ENCODE data around the gene NARS2.

NARS2 gene

DNA sequence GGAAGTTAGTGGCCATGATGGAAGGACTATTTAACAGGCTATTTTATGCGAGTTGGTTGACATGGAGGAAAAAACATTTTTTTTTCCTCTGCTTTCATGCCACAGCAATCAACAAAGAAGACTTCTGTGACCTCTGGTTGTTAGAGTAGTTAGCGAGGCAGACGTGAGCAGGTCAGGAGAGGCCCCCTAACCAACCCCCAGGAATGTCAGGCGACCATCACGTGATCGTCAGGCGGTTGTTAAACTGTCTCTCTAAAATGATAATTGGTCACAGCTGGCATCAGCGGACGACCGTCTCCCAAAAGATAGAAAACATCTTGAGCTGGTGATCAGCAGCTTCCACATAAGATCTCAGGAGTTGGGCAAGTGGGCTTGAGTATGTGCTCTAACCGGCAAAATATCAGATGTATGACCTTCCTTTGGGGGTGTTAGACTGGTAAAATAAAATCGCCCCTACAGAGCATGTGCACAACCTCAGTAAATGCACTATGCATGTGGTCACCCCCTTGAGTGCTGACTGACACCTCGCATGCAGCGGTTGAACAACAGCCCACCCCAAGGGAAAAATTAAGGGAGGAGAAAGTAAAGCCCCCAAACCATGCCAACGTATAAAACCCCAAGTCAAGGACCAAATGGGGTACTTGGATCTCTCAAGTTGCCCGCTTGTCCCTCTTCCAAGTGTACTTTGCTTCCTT is 20.9 kb upstream of the NARS2 start:
- ATAC-seq (no peak), DNase-seq (no peak)
- Mint-ChIP-seq H3K4me1 (no peaks in the 10 kb centered on the region), H3K36me3 (ENCODE audit: low read depth) (no peaks in the 10 kb centered on the region), H3K4me3 (no peak overlapping the region), H3K27me3 (peaks cover 4% of the 10 kb centered on the region), H3K9me3 (no peaks in the 10 kb centered on the region), H3K27ac (no peak overlapping the region)

DNA sequence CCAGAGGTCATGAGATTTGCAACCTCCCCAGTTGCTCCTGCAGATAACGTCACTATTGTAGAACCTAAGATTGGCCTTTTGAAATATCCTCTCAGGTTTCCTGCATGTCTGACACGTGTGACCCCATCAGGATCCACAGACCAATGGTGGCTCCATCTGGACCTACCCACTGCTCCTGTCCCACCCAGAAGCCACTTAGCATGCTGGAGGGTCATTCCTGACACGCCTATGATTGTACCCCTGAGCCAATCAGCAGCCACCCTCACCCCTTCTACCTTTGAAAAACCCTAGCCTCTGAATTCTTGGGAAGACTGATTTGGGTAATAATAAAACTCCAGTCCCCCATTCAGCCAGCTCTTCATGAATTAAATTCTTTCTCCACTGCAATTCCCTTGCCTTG is 20.1 kb upstream of the NARS2 start:
- DNase-seq = no peak
- Mint-ChIP-seq H3K9me3 (no peaks in the 10 kb centered on the region), H3K36me3 (ENCODE audit: low read depth) (no peaks in the 10 kb centered on the region), H3K4me1 (no peaks in the 10 kb centered on the region), H3K27ac (no peak overlapping the region), H3K27me3 (peaks cover 4% of the 10 kb centered on the region), H3K4me3 (no peak overlapping the region)
- ATAC-seq = no peak

DNA sequence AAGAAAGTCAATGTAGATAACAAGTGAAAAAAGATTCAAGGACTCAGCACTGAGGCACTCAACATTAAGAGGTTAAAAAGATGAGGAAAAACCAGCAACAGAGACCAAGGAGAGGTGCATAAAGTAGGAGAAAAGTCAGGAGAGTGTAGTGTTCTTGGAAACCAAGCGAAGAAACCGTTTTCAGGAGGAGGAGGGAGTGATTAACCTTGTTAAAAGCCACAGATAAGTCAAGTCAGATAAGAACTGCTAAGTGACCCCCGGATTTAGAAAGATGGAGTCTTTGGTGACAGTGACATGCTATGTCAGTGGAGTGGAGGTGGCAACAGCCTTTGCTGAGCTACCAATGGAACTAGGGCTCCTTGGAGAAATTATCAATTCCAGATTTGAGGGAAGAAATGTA is 13.9 kb upstream of the NARS2 start:
- no peaks in the 10 kb centered on the region for H3K36me3 Mint-ChIP-seq (ENCODE audit: low read depth)
- no peak overlapping the region for H3K4me3 Mint-ChIP-seq
- ATAC-seq = no peak
- H3K27ac Mint-ChIP-seq = no peak overlapping the region
- H3K27me3 Mint-ChIP-seq = peaks cover 12% of the 10 kb centered on the region
- H3K9me3 Mint-ChIP-seq = peaks cover 12% of the 10 kb centered on the region
- no peak for DNase-seq
- H3K4me1 Mint-ChIP-seq = no peaks in the 10 kb centered on the region

DNA sequence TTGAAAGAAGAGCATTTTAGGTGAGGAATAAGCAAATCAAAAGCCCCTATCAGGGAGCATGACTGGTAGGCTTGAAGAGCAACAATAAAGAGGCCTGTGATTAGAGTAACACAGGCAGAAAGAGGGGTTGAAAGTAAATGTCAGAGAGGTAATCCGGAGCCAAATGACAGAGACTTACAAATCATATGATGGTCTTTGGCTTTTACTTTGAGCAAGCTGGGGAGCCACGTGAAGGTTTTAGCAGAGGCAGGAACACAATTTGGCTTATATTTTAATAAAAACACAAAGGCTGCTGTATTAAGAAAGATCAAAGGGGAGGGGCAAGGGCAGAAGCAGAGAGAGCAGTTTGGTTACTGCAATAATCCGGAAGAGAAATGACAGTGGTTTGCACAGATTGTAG is 12.8 kb upstream of the NARS2 start:
- ATAC-seq = no peak
- no peak overlapping the region for H3K27ac Mint-ChIP-seq
- DNase-seq = no peak
- H3K36me3 Mint-ChIP-seq (ENCODE audit: low read depth) = peaks cover 4% of the 10 kb centered on the region
- peaks cover 12% of the 10 kb centered on the region for H3K27me3 Mint-ChIP-seq
- H3K9me3 Mint-ChIP-seq = peaks cover 20% of the 10 kb centered on the region
- no peak overlapping the region for H3K4me3 Mint-ChIP-seq
- no peaks in the 10 kb centered on the region for H3K4me1 Mint-ChIP-seq

DNA sequence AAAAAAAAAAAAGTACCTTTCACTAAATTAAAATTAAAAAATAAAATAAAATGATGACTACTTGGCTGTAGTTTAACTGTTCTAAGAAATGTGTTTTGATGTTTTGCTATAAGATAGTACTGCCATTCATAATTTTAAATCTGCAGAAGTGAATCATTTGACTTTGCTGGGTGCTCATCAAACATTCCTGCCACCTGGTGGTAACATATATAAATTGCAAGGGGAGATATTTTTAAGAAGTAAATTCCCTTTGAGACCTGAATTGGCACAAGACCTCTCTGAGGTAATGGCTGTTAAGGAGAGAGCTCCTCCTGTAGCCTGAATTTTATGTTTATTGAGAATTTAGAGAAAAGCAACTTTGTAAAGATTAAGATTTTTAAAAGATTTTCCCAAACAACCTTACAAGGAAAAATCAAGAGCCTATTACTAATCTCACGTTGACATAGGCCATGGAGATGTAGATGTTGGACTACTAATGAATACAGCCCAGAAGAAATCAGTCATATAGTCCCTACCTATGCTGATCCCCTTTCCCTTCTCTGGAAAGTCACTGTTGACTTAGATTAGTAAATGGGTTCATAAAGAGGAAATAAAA is 11.9 kb upstream of the NARS2 start:
- Mint-ChIP-seq H3K9me3 (peaks cover 20% of the 10 kb centered on the region), H3K27me3 (peaks cover 12% of the 10 kb centered on the region), H3K36me3 (ENCODE audit: low read depth) (peaks cover 4% of the 10 kb centered on the region), H3K4me3 (no peak overlapping the region), H3K27ac (no peak overlapping the region), H3K4me1 (no peaks in the 10 kb centered on the region)
- no peak for DNase-seq
- no peak for ATAC-seq

DNA sequence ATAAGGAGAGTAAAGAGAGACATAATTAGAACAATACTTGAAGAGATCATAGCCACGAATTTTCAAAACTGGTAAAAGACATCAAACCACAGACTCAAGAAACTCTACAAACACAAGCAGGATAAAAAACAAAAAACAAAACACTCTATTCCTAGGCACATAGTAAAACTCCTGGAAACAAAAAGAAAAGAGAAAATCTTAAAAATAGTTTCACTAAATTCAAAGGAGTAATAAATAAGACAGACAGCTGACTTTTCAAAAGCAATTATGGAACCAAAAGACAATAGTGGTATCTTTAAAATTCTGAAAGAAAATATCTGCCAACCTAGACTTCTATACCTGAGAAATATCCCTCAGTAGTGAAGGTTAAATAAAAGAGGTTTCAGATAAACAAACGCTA is 9.2 kb upstream of the NARS2 start:
- H3K27me3 Mint-ChIP-seq = peaks cover 12% of the 10 kb centered on the region
- peaks cover 4% of the 10 kb centered on the region for H3K36me3 Mint-ChIP-seq (ENCODE audit: low read depth)
- DNase-seq (no peak), ATAC-seq (no peak)
- no peak overlapping the region for H3K4me3 Mint-ChIP-seq
- H3K27ac Mint-ChIP-seq = no peak overlapping the region
- H3K4me1 Mint-ChIP-seq = no peaks in the 10 kb centered on the region
- H3K9me3 Mint-ChIP-seq = peaks cover 23% of the 10 kb centered on the region

DNA sequence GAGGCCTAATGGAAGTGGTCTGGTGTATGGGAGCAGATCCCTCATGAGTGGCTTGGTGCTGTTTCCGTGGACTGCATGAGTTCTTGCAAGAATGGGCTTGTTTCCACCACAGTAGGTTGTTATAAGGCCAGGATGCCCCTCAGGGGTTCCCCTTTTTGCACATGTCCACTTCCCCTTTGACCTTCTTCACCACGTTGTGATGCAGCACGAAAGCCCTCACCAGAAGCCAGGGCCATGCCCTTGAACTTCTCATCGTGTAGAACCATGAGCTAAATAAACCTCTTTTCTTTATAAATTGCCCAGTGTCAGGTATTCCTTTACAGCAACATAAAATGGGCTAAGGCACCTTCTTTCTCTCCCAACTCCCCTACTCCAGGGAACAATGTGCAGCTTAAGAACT is 2.8 kb upstream of the NARS2 start:
- Mint-ChIP-seq H3K36me3 (ENCODE audit: low read depth) (peaks cover 2% of the 10 kb centered on the region), H3K4me1 (peaks cover 23% of the 10 kb centered on the region), H3K4me3 (no peak overlapping the region), H3K27ac (no peak overlapping the region), H3K27me3 (no peaks in the 10 kb centered on the region), H3K9me3 (peaks cover 3% of the 10 kb centered on the region)
- DNase-seq (no peak), ATAC-seq (no peak)

DNA sequence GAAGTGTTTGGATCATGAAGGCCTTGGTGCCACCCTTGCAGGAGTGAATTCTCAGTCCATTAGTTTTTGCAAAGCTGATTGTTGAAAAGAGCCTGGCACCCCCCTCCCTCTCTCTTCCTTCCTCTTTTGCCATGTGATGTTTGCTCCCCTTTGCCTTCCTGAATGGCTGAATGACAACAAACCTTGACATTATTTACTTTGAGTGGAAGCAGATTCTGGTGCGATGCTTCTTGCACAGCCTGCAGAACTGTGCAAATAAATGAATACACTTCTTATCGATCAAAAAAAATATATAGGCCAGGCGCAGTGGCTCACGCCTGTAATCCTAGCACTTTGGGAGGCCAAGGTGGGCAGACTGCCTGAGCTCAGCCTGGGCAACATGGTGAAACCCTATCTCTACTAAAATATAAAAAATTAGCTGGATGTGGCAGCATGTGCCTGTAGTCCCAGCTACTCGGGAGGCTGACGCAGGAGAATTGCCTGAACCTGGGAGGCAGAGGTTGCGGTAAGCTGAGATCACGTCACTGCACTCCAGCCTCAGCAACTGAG is 2.0 kb upstream of the NARS2 start:
- no peaks in the 10 kb centered on the region for H3K27me3 Mint-ChIP-seq
- H3K9me3 Mint-ChIP-seq = peaks cover 3% of the 10 kb centered on the region

DNA sequence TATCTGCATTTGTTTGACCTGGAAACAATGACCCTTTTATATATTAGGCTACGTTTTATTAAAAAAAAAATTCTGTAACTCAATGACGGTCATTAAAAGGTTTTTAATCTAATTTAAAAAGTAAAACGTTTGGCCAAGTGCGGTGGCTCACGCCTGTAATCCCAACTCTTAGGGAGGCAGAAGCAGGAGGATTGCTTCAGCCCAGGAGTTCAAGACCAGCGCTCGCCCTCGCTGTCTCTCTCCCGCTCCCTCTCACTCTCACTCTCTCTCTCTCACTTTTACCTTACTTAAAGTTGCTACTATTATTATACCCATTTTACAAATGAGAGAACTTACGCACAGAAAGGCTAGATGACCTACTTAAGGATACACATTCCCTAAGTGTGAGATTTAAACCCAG is 814 bp upstream of the NARS2 start:
- peak overlapping the region; percentile 97 for H3K4me3 Mint-ChIP-seq
- H3K9me3 Mint-ChIP-seq = no peaks in the 10 kb centered on the region
- DNase-seq (no peak), ATAC-seq (no peak)
- peaks cover 14% of the 10 kb centered on the region for H3K36me3 Mint-ChIP-seq (ENCODE audit: low read depth)
- H3K27ac Mint-ChIP-seq = peak overlapping the region; percentile 54
- no peaks in the 10 kb centered on the region for H3K27me3 Mint-ChIP-seq
- peaks cover 31% of the 10 kb centered on the region for H3K4me1 Mint-ChIP-seq

More for the DNA sequence above, 2.0 kb upstream of the NARS2 start:
- ATAC-seq (no peak), DNase-seq (no peak)
- H3K27ac Mint-ChIP-seq = no peak overlapping the region
- peaks cover 3% of the 10 kb centered on the region for H3K36me3 Mint-ChIP-seq (ENCODE audit: low read depth)
- no peak overlapping the region for H3K4me3 Mint-ChIP-seq
- peaks cover 29% of the 10 kb centered on the region for H3K4me1 Mint-ChIP-seq

DNA sequence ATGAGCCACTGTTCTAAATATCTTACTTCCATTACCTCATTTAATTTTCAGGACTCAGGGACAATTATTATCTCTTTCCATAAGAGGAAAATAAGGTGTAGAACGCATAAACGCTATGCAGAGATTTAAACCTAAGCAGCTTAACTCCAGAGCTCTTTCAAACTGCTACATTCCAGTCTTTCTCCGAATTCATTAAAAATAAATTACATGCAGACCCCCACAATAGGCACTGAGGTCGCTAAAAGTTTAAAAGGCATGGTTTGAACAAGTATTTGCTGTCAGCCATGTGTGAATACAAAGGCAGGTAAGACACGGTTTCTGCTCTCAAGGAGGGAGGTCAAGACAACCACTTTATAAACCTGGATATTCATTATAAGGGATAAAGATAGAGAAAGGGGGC is 983 bp downstream of the NARS2 start:
- H3K27ac Mint-ChIP-seq = peak overlapping the region; percentile 97
- no peak for ATAC-seq
- H3K27me3 Mint-ChIP-seq = no peaks in the 10 kb centered on the region
- no peak for DNase-seq
- H3K4me1 Mint-ChIP-seq = peaks cover 31% of the 10 kb centered on the region
- H3K36me3 Mint-ChIP-seq (ENCODE audit: low read depth) = peaks cover 14% of the 10 kb centered on the region
- peak overlapping the region; percentile 97 for H3K4me3 Mint-ChIP-seq
- H3K9me3 Mint-ChIP-seq = no peaks in the 10 kb centered on the region

DNA sequence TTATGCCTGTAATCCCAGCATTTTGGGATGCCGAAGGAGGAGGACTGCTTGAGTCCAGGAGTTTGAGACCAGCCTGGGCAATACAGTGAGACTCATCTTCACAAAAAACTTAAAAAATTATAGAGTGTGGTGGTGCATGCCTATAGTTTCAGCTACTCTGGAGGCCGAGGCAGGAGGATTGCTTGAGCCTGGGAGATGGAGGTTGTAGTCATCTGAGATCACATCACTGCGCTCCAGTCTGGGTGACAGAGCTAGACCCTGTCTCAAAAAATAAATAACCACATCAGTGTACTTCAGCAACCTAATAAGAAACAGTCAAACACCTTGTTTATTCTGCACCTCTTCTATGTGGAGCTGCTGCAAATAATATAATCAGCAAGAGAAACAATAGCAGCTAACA is 1.4 kb downstream of the NARS2 start:
- no peak for DNase-seq
- peaks cover 31% of the 10 kb centered on the region for H3K4me1 Mint-ChIP-seq
- peaks cover 18% of the 10 kb centered on the region for H3K36me3 Mint-ChIP-seq (ENCODE audit: low read depth)
- ATAC-seq = no peak
- H3K27ac Mint-ChIP-seq = no peak overlapping the region
- peak overlapping the region; percentile 97 for H3K4me3 Mint-ChIP-seq
- no peaks in the 10 kb centered on the region for H3K27me3 Mint-ChIP-seq
- no peaks in the 10 kb centered on the region for H3K9me3 Mint-ChIP-seq

DNA sequence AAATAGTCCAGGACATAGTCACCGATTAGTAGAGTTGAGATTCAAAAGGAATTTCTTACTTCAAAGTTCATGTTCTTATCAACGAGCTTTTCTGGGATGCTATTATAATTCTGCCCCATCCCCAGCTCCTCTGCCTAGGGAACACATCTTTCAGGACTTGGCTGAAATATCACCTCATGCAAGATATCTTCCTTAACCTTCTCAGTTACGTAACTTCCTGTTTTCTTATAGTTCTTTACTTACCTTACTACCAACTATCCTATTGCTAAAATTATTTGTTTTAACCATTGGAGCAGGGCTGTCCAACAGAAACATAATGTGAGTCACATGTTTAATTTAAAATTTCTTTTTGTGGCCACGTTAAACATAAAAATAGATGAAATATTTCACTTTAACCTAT is 2.3 kb downstream of the NARS2 start:
- Mint-ChIP-seq H3K27ac (no peak overlapping the region), H3K27me3 (no peaks in the 10 kb centered on the region), H3K4me1 (peaks cover 31% of the 10 kb centered on the region), H3K36me3 (ENCODE audit: low read depth) (peaks cover 19% of the 10 kb centered on the region), H3K4me3 (peak overlapping the region; percentile 3), H3K9me3 (no peaks in the 10 kb centered on the region)
- DNase-seq (no peak), ATAC-seq (no peak)

DNA sequence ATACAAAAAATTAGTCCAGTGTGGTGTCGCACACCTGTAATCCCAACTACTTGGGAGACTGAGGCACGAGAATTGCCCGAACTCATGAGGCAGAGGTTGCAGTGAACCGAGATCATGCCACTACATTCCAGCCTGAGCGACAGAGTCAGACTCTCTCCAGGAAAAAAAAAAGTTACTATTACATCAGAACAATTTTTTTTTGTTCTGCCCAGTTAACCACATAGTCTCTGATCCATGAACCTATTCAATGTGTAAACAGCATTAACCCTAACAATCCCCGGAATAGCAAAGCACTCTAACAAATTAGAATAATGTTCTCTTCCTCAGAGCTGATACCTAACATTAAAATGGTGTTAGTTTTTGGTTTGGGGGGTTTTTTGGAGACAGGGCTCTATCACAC is 4.6 kb downstream of the NARS2 start:
- no peak for ATAC-seq
- H3K9me3 Mint-ChIP-seq = no peaks in the 10 kb centered on the region
- peaks cover 27% of the 10 kb centered on the region for H3K4me1 Mint-ChIP-seq
- H3K27ac Mint-ChIP-seq = no peak overlapping the region
- DNase-seq = no peak
- no peaks in the 10 kb centered on the region for H3K27me3 Mint-ChIP-seq
- H3K4me3 Mint-ChIP-seq = no peak overlapping the region
- peaks cover 28% of the 10 kb centered on the region for H3K36me3 Mint-ChIP-seq (ENCODE audit: low read depth)

DNA sequence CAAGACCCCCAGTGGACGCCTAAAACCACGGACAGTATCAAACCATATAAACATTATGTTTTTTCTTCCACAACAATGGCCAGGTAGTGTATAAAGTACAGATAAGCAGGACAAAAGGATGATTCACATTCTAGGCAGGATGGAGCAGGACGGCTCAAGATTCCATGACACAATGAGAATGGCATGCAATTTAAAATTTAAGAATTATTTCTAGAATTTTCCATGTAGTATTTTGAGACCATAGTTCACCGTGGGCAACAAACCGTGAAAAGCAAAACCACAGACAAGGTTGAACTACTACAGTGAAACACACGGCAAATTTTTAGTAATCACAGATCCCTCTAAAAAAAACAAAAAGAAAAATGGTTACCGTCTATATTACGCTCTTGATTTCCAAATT is 7.5 kb downstream of the NARS2 start:
- no peak for ATAC-seq
- H3K36me3 Mint-ChIP-seq (ENCODE audit: low read depth) = peaks cover 30% of the 10 kb centered on the region
- H3K27me3 Mint-ChIP-seq = no peaks in the 10 kb centered on the region
- H3K9me3 Mint-ChIP-seq = no peaks in the 10 kb centered on the region
- DNase-seq = no peak
- H3K4me1 Mint-ChIP-seq = peaks cover 18% of the 10 kb centered on the region
- no peak overlapping the region for H3K27ac Mint-ChIP-seq
- H3K4me3 Mint-ChIP-seq = no peak overlapping the region

All from activated naive CD8-positive, alpha-beta T cell treated with anti-CD3 and anti-CD28 coated beads, Interleukin-2, amount 50 U/mL, for 24 hours (primary cell).